H1 (cell line): ENCODE measurements around the gene KRTAP4-7. TPM values are rescaled to one million over a fixed set of nuclear protein-coding genes. Genes with fewer than 3 reads are reported as not detected.

Experiments
- CTCF ChIA-PET: fragments of 300-600 bp; sonication (Branson Sonifier 250); formaldehyde crosslinking; loops from one replicate; lab custom pipeline; 2021; ENCODE audit not compliant: partially characterized antibody; lab: Charles Lee
- POLR2A ChIA-PET: fragments of 300-600 bp; sonication (Branson Sonifier 250); formaldehyde crosslinking; loops from one replicate; lab custom pipeline; 2021; ENCODE audit warnings: inconsistent platforms; ENCODE audit not compliant: partially characterized antibody; lab: Charles Lee
- DNase-seq, 2 experiments: peaks; one replicate each; pipeline versions ENCODE4 v3.0.0 to v3.0.0-alpha.2; 2010 to 2022; ENCODE audit warnings: low spot score in 2 of 2, low read depth in 1 of 2, mixed read lengths in 1 of 2
- FAIRE-seq: peaks from 2 replicates; lab custom pipeline; 2011; peaks lifted over from hg19 to GRCh38; lab: Jason Lieb, UNC
- H2AFZ ChIP-seq: 2 replicates; pipeline ENCODE4 v1.8.1; 2012; ENCODE audit warnings: low read length, inconsistent platforms
- H2AK5ac ChIP-seq: 2 replicates; pipeline ENCODE4 v1.6.1; 2013; ENCODE audit warnings: low read depth, low read length
- H2BK120ac ChIP-seq: replicated peaks from 2 replicates; pipeline ENCODE3; 2013; ENCODE audit warnings: low read depth, low read length, inconsistent platforms
- H2BK12ac ChIP-seq: 2 replicates; pipeline ENCODE4 v1.6.1; 2013; ENCODE audit warnings: low read depth, low read length
- H2BK15ac ChIP-seq: 2 replicates; pipeline ENCODE4 v1.6.1; 2013; ENCODE audit warnings: low read length
- H2BK20ac ChIP-seq: 2 replicates; pipeline ENCODE4 v1.6.1; 2013; ENCODE audit warnings: low read length
- H2BK5ac ChIP-seq: 2 replicates; pipeline ENCODE4 v1.6.1; 2013; ENCODE audit warnings: low read depth, low read length
- H3K14ac ChIP-seq: 2 replicates; pipeline ENCODE4 v1.6.1; 2013; ENCODE audit warnings: inconsistent platforms; ENCODE audit not compliant: insufficient read length
- H3K18ac ChIP-seq: 2 replicates; pipeline ENCODE4 v1.6.1; 2013; ENCODE audit warnings: low read length; ENCODE audit errors: extremely low read depth
- H3K23ac ChIP-seq: 2 replicates; pipeline ENCODE4 v1.6.1; 2013; ENCODE audit warnings: inconsistent platforms; ENCODE audit not compliant: insufficient read length
- H3K23me2 ChIP-seq: 2 replicates; pipeline ENCODE4 v1.6.1; 2013; ENCODE audit warnings: low read depth, low read length
- H3K27ac ChIP-seq: 2 replicates; pipeline ENCODE4 v1.6.1; 2011; ENCODE audit warnings: low read depth, low read length, inconsistent platforms
- H3K27me3 ChIP-seq, 4 experiments: replicated peaks in 1 of 4; 1 replicate in 1 of 4; 2 replicates in 3 of 4; pipeline versions ENCODE4 v1.6.1 to v1.8.1; 2011 to 2013; ENCODE audit warnings: low read length in 3 of 4, mild to moderate bottlenecking in 3 of 4, inconsistent platforms in 2 of 4, mixed read lengths in 2 of 4, moderate library complexity in 1 of 4; ENCODE audit not compliant: control insufficient read depth in 3 of 4, insufficient read depth in 3 of 4; ENCODE audit errors: extremely low read depth in 1 of 4
- H3K36me3 ChIP-seq, 4 experiments: 2 replicates each; pipeline versions ENCODE4 v1.6.1 to v1.8.1; 2011 to 2013; ENCODE audit warnings: mild to moderate bottlenecking in 4 of 4, low read length in 3 of 4, moderate library complexity in 2 of 4, control low read depth in 1 of 4, inconsistent platforms in 1 of 4; ENCODE audit not compliant: insufficient read depth in 4 of 4, control insufficient read depth in 2 of 4
- H3K4ac ChIP-seq: replicated peaks from 2 replicates; pipeline ENCODE3; 2013; ENCODE audit warnings: low read length, low read depth, mixed read lengths, inconsistent platforms; ENCODE audit not compliant: insufficient read length
- H3K4me1 ChIP-seq, 4 experiments: replicated peaks in 1 of 4; 1 replicate in 1 of 4; 2 replicates in 3 of 4; pipeline versions ENCODE4 v1.6.1 to v1.8.1; 2011 to 2013; ENCODE audit warnings: low read length in 3 of 4, inconsistent platforms in 2 of 4, mixed read lengths in 1 of 4; ENCODE audit not compliant: insufficient read depth in 4 of 4, control insufficient read depth in 3 of 4
- H3K4me2 ChIP-seq, 2 experiments: 2 replicates each; pipeline versions ENCODE4 v1.6.1 to v1.8.1; 2011 to 2013; ENCODE audit warnings: low read depth in 2 of 2, low read length in 2 of 2, control low read depth in 1 of 2, inconsistent platforms in 1 of 2, mild to moderate bottlenecking in 1 of 2; ENCODE audit not compliant: insufficient read depth in 1 of 2
- H3K4me3 ChIP-seq, 4 experiments: fragments of 200-600, 300-600 bp in 1 of 4; sonication (generic), shearing (Covaris generic), sonication (Bioruptor Twin) in 1 of 4; 2 replicates each; pipeline versions ENCODE4 v1.5.1 to v1.8.1; 2011 to 2016; ENCODE audit warnings: low read length in 4 of 4, low read depth in 3 of 4, control low read depth in 2 of 4, inconsistent platforms in 2 of 4, mild to moderate bottlenecking in 2 of 4, mixed read lengths in 1 of 4, moderate library complexity in 1 of 4; ENCODE audit not compliant: insufficient read depth in 2 of 4; ENCODE audit errors: extremely low read depth in 1 of 4
- H3K56ac ChIP-seq: replicated peaks from 2 replicates; pipeline ENCODE3; 2013; ENCODE audit warnings: low read depth, mild to moderate bottlenecking, mixed read lengths, low read length, inconsistent platforms; ENCODE audit not compliant: insufficient read length
- H3K79me1 ChIP-seq: 2 replicates; pipeline ENCODE4 v1.6.1; 2013; ENCODE audit warnings: low read depth, low read length, control low read depth
- H3K79me2 ChIP-seq, 2 experiments: 2 replicates each; pipeline versions ENCODE4 v1.6.1 to v1.8.1; 2012 to 2013; ENCODE audit warnings: low read length in 2 of 2, mild to moderate bottlenecking in 2 of 2, inconsistent platforms in 1 of 2; ENCODE audit not compliant: insufficient read depth in 2 of 2, control insufficient read depth in 1 of 2
- H3K9ac ChIP-seq, 4 experiments: replicated peaks in 1 of 4; 1 replicate in 1 of 4; 2 replicates in 3 of 4; pipeline versions ENCODE4 v1.6.1 to v1.8.1; 2011 to 2013; ENCODE audit warnings: low read depth in 3 of 4, low read length in 3 of 4, control low read depth in 2 of 4, mild to moderate bottlenecking in 2 of 4, moderate library complexity in 2 of 4, inconsistent platforms in 1 of 4; ENCODE audit errors: extremely low read depth in 1 of 4
- H3K9me3 ChIP-seq, 2 experiments: 2 replicates each; pipeline versions ENCODE4 v1.6.1 to v1.8.1; 2012 to 2013; ENCODE audit warnings: mild to moderate bottlenecking in 2 of 2, moderate library complexity in 2 of 2, control low read depth in 1 of 2, inconsistent platforms in 1 of 2, low read depth in 1 of 2, low read length in 1 of 2, mixed read lengths in 1 of 2; ENCODE audit not compliant: insufficient read depth in 2 of 2
- H4K20me1 ChIP-seq, 2 experiments: replicated peaks in 1 of 2; 2 replicates each; pipeline versions ENCODE3 to v1.8.1; 2011 to 2013; ENCODE audit warnings: inconsistent platforms in 2 of 2, low read length in 2 of 2, mild to moderate bottlenecking in 1 of 2; ENCODE audit not compliant: insufficient read depth in 2 of 2, control insufficient read depth in 1 of 2
- H4K5ac ChIP-seq: 2 replicates; pipeline ENCODE4 v1.6.1; 2013; ENCODE audit warnings: low read length, low read depth, mixed read lengths, inconsistent platforms; ENCODE audit not compliant: insufficient read length
- H4K8ac ChIP-seq: 2 replicates; pipeline ENCODE4 v1.8.0; 2013; ENCODE audit warnings: mild to moderate bottlenecking, moderate library complexity, low read length, inconsistent platforms; ENCODE audit not compliant: insufficient read depth; ENCODE audit errors: extremely low read depth
- H4K91ac ChIP-seq: replicated peaks from 2 replicates; pipeline ENCODE3; 2013; ENCODE audit warnings: low read length, mixed read lengths, inconsistent platforms; ENCODE audit not compliant: insufficient read length
- CBX5 ChIP-seq: fragments of 300-800, 300-1000 bp; sonication (generic); IDR thresholded peaks from 2 replicates; pipeline ENCODE4 v1.7.1; 2016; ENCODE audit warnings: antibody characterized with exemption, low read length, low read depth
- CBX8 ChIP-seq: fragments of 300-800, 300-1000 bp; sonication (generic); IDR thresholded peaks from 2 replicates; pipeline ENCODE4 v1.7.1; 2016; ENCODE audit warnings: low read depth, low read length, borderline replicate concordance
- CREB1 ChIP-seq: IDR thresholded peaks from 2 replicates; pipeline ENCODE4 v1.6.1; 2012; ENCODE audit warnings: inconsistent platforms
- HDAC2 ChIP-seq, 2 experiments: fragments of 300-600 bp in 1 of 2; sonication (generic) in 1 of 2; IDR thresholded peaks; 2 replicates each; pipeline ENCODE4 v1.6.1; 2011 to 2012; ENCODE audit warnings: low read depth in 2 of 2, low read length in 2 of 2, mild to moderate bottlenecking in 2 of 2, moderate library complexity in 2 of 2, borderline replicate concordance in 1 of 2, inconsistent platforms in 1 of 2
- PHF8 ChIP-seq: fragments of 200-600 bp; sonication (generic); conservative IDR thresholded peaks from 2 replicates; pipeline ENCODE4 v1.7.1; 2012; ENCODE audit warnings: low read depth, mild to moderate bottlenecking, inconsistent platforms, low read length, moderate library complexity
- RBBP5 ChIP-seq: IDR thresholded peaks from 2 replicates; pipeline ENCODE4 v1.7.1; 2012; ENCODE audit warnings: low read depth, mild to moderate bottlenecking, inconsistent platforms, low read length, moderate library complexity, borderline replicate concordance
- SP1 ChIP-seq: IDR thresholded peaks from 2 replicates; pipeline ENCODE4 v1.6.1; 2011; ENCODE audit warnings: low read depth, low read length
- ZNF274 ChIP-seq: IDR thresholded peaks from 2 replicates; pipeline ENCODE4 v1.7.0; 2012; ENCODE audit warnings: low read length, borderline replicate concordance; ENCODE audit errors: extremely low read depth
- WGBS, 2 experiments: shearing (Covaris generic) in 1 of 2; methylation state at CpG; one replicate each; pipeline versions ENCODE4 v1.1.6 to v1.1.7; 2013 to 2015; ENCODE audit warnings: low lambda C conversion rate in 2 of 2, mixed read lengths in 2 of 2, inconsistent platforms in 1 of 2, low coverage in 1 of 2, missing lambda C conversion rate in 1 of 2; ENCODE audit not compliant: insufficient replicate concordance in 2 of 2, insufficient coverage in 1 of 2, insufficient read length in 1 of 2; ENCODE audit errors: extremely low coverage in 1 of 2, missing lambda C conversion rate in 1 of 2; 5-methylcytosine and 5-hydroxymethylcytosine counted together
- polyA plus RNA-seq, 7 experiments: library from polyadenylated mRNA; depleted of rRNA in 3 of 7; stranded (reverse) in 5 of 7; unstranded in 2 of 7; fragments of >200 nt in 5 of 7; fragments of 200-250 nt in 2 of 7; gene quantifications; 1 replicate in 5 of 7; 2 replicates in 1 of 7; 4 replicates in 1 of 7; pipeline versions ENCODE4 v1.2.1 to v1.2.3, GENCODE V29; 2011 to 2013; ENCODE audit warnings: missing spikeins in 2 of 7, mixed read lengths in 2 of 7
- total RNA-seq: library from RNA; stranded (reverse); fragmentation: NEBNext Ultra II Directional; extraction: Animal tissue kit (Norgen Biotek cat#: 25700); gene quantifications from 2 replicates; pipeline ENCODE4 v1.2.1, GENCODE V29; 2021
- TF ChIP-seq, protein P1 (sequence below): IDR thresholded peaks from 2 replicates; pipeline ENCODE4 v1.6.1; 2012; ENCODE audit warnings: inconsistent platforms

The KRTAP4-7 gene
- total and polyA plus RNA-seq, 2 of the 8 experiments (the other 6 are each of a cell fraction or from before 2014, with no cell fraction given) = not detected

- no peak overlapping the region for H2AFZ ChIP-seq
- no peaks in the 10 kb centered on the region for H3K27me3 ChIP-seq
- no peaks in the 10 kb centered on the region; the same call in 1 of the 2 replicates for H3K23me2 ChIP-seq
- H3K9ac ChIP-seq = no peak overlapping the region
- FAIRE-seq = no peak
- no peak overlapping the region for H2BK12ac ChIP-seq
- H3K4me2 ChIP-seq = no peak overlapping the region
- DNase-seq = no peak
- no peak overlapping the region for H4K8ac ChIP-seq
- CTCF ChIA-PET = no interaction called here
- H2BK5ac ChIP-seq = no peak overlapping the region
- H3K9me3 ChIP-seq = 0 out of 4 replicates have a peak, but pooled peaks cover 0 to 5% of the 10 kb centered on the region in 2 experiments
- H3K4me3 ChIP-seq = no peak overlapping the region
- no peak overlapping the region for H3K23ac ChIP-seq
- POLR2A ChIA-PET = no interaction called here
- H3K18ac ChIP-seq = no peak overlapping the region
- H3K56ac ChIP-seq = no peak overlapping the region
- no peak overlapping the region for H2BK20ac ChIP-seq
- H3K36me3 ChIP-seq = no peaks in the 10 kb centered on the region
- H4K20me1 ChIP-seq = no peaks in the 10 kb centered on the region
- H3K79me1 ChIP-seq = no peaks in the 10 kb centered on the region
- H3K4ac ChIP-seq = no peak overlapping the region
- TF ChIP-seq CREB1 (no peak), HDAC2 (IDR thresholded peaks at IDR 0.05; ENCODE audit: borderline replicate concordance in 1 of 2, low read depth in 2 of 2, low read length in 2 of 2) (no peak), PHF8 (no peak), CBX8 (no peak), ZNF274 (no peak), CBX5 (no peak), SP1 (no peak), RBBP5 (no peak)
- TF ChIP-seq, protein P1, sequence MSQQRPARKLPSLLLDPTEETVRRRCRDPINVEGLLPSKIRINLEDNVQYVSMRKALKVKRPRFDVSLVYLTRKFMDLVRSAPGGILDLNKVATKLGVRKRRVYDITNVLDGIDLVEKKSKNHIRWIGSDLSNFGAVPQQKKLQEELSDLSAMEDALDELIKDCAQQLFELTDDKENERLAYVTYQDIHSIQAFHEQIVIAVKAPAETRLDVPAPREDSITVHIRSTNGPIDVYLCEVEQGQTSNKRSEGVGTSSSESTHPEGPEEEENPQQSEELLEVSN = no peak
- no peak overlapping the region for H2AK5ac ChIP-seq
- H3K14ac ChIP-seq = no peak overlapping the region
- no peak overlapping the region for H4K91ac ChIP-seq
- H3K4me1 ChIP-seq = no peaks in the 10 kb centered on the region
- H2BK120ac ChIP-seq = no peak overlapping the region
- H2BK15ac ChIP-seq = no peak overlapping the region
- H4K5ac ChIP-seq = no peak overlapping the region
- no peaks in the 10 kb centered on the region for H3K79me2 ChIP-seq
- H3K27ac ChIP-seq = no peak overlapping the region
- WGBS, 2 experiments = 83% methylated on average over 2 of the region's 2 CpGs; no CpG with 5 or more reads in 1 of the 2 experiments
Observed at GRCh38 chr17:41125064-41125463, 41.1 kb downstream of the KRTAP4-7 start.
